T-cell (primary cell): ENCODE results near the gene E2F4. TPM values are rescaled to one million over a fixed set of nuclear protein-coding genes. Genes with fewer than 3 reads are reported as not detected.
A peak's percentile ranks its signal among the peaks of the same experiment; 100 is the strongest.

Experiments
- ATAC-seq, 4 experiments: fragments of 200-7000 bp in 3 of 4; fragments of 150-1000 bp in 1 of 4; cut with Tn5 transposase; replicated peaks in 1 of 4; 1 replicate in 3 of 4; 2 replicates in 1 of 4; pipeline ENCODE4 v1.10.0; 2021; ENCODE audit warnings: moderate library complexity in 3 of 4, mild to moderate bottlenecking in 2 of 4, moderate number of reproducible peaks in 1 of 4
- CTCF ChIA-PET, 2 donors: fragments of 300-600 bp; sonication (Branson Sonifier 250); formaldehyde crosslinking; loops; one replicate each; lab custom pipeline; 2022; ENCODE audit warnings: antibody characterized with exemption in 2 of 2; lab: Charles Lee
- POLR2A ChIA-PET, 2 donors: fragments of 300-600 bp; sonication (Branson Sonifier 250); formaldehyde crosslinking; loops; one replicate each; lab custom pipeline; 2022; ENCODE audit warnings: antibody characterized with exemption in 2 of 2; lab: Charles Lee
- DNase-seq, 35 experiments: peaks; one replicate each; pipeline versions ENCODE4 v3.0.0 to v3.0.0-alpha.2; 2013 to 2023
- H3K27ac ChIP-seq: one replicate; pipeline ENCODE4 v1.5.1; 2013; ENCODE audit warnings: low read length
- H3K27me3 ChIP-seq, 2 experiments: replicated peaks in 1 of 2; 1 replicate in 1 of 2; 2 replicates in 1 of 2; pipeline versions ENCODE4 v1.6.1 to v1.7.0; 2013; ENCODE audit warnings: low read length in 1 of 2, mixed read lengths in 1 of 2; ENCODE audit not compliant: control insufficient read depth in 2 of 2, insufficient read depth in 2 of 2; ENCODE audit errors: extremely low read depth in 1 of 2
- H3K36me3 ChIP-seq, 2 donors: 1 replicate in 1 of 2; 2 replicates in 1 of 2; pipeline versions ENCODE4 v1.6.1 to v1.7.0; 2013; ENCODE audit warnings: low read length in 1 of 2; ENCODE audit not compliant: control insufficient read depth in 2 of 2, insufficient read depth in 1 of 2; ENCODE audit errors: extremely low read depth in 1 of 2
- H3K4me1 ChIP-seq, 2 experiments: 1 replicate in 1 of 2; 2 replicates in 1 of 2; pipeline versions ENCODE4 v1.6.1 to v1.7.0; 2013; ENCODE audit warnings: low read length in 2 of 2, mixed read lengths in 1 of 2; ENCODE audit not compliant: insufficient read depth in 2 of 2, control insufficient read depth in 1 of 2; ENCODE audit errors: extremely low read depth in 1 of 2
- H3K4me3 ChIP-seq, 2 donors: 1 replicate in 1 of 2; 2 replicates in 1 of 2; pipeline versions ENCODE4 v1.5.1 to v1.7.0; 2013; ENCODE audit warnings: mild to moderate bottlenecking in 2 of 2, low read length in 1 of 2, moderate library complexity in 1 of 2; ENCODE audit not compliant: control insufficient read depth in 1 of 2; ENCODE audit errors: extremely low read depth in 1 of 2
- H3K9me3 ChIP-seq: 2 replicates; pipeline ENCODE4 v1.7.0; 2013
- H3K27ac Mint-ChIP-seq, 2 donors: one replicate each; pipeline ENCODE4 v1.8.0; 2020 to 2021; ENCODE audit warnings: mild to moderate bottlenecking in 2 of 2, mixed read lengths in 2 of 2
- H3K27me3 Mint-ChIP-seq, 2 donors: one replicate each; pipeline ENCODE4 v1.8.0; 2021 to 2022; ENCODE audit warnings: mixed read lengths in 2 of 2
- H3K36me3 Mint-ChIP-seq: one replicate; pipeline ENCODE4 v1.8.0; 2021; ENCODE audit warnings: mixed read lengths
- H3K4me1 Mint-ChIP-seq, 3 donors: one replicate each; pipeline ENCODE4 v1.8.0; 2020 to 2022; ENCODE audit warnings: mixed read lengths in 3 of 3, mild to moderate bottlenecking in 1 of 3
- H3K4me3 Mint-ChIP-seq, 3 donors: one replicate each; pipeline ENCODE4 v1.8.0; 2020 to 2022; ENCODE audit warnings: mild to moderate bottlenecking in 3 of 3, mixed read lengths in 3 of 3, moderate library complexity in 3 of 3
- H3K9me3 Mint-ChIP-seq, 3 donors: one replicate each; pipeline ENCODE4 v1.8.0; 2020 to 2022; ENCODE audit warnings: mixed read lengths in 3 of 3
- WGBS: methylation state at CpG from one replicate; pipeline ENCODE4 v1.1.5; 2013; ENCODE audit warnings: missing lambda C conversion rate; ENCODE audit not compliant: insufficient coverage; 5-methylcytosine and 5-hydroxymethylcytosine counted together
- total RNA-seq, 35 experiments: library from RNA in 6 of 35; stranded (reverse) in 6 of 35; fragments of 120-200 nt in 1 of 35; gene quantifications; one replicate each; pipeline versions ENCODE4 v1.2.1 to v1.2.4 and lab custom pipeline; 2013 to 2026

Gene E2F4
- total RNA-seq, 5 donors from 2014 or later (not counting 1 experiment from before 2014, with no cell fraction given) = 59.4 to 97.1 (median 83.1) TPM

GRCh38 chr16:67195676-67196075, 3.7 kb downstream of the E2F4 start:
- DNase-seq = no peak
- H3K27ac Mint-ChIP-seq = no peak overlapping the region
- no peaks in the 10 kb centered on the region for H3K9me3 ChIP-seq
- H3K27me3 Mint-ChIP-seq = no peaks in the 10 kb centered on the region
- peaks cover 42 to 56% (median 43%) of the 10 kb centered on the region in 3 donors for H3K4me1 Mint-ChIP-seq
- CTCF ChIA-PET = interaction anchor here in 1 of 2 donors (0.5 kb wide), 1 partner anchor 186 kb away, joined by 3 read pairs; no protein-coding TSS in a partner anchor
- POLR2A ChIA-PET = no interaction called here
- H3K4me3 ChIP-seq = no peak overlapping the region
- H3K36me3 Mint-ChIP-seq = peaks cover 23% of the 10 kb centered on the region
- H3K27ac ChIP-seq = no peak overlapping the region
- no peaks in the 10 kb centered on the region for H3K9me3 Mint-ChIP-seq
- no peak for ATAC-seq
- no peaks in the 10 kb centered on the region for H3K27me3 ChIP-seq
- WGBS = 98% methylated on average over 4 of the region's 5 CpGs
- no peak overlapping the region for H3K4me3 Mint-ChIP-seq
- H3K36me3 ChIP-seq = peaks cover 18 to 56% of the 10 kb centered on the region in 2 donors
- peaks cover 5 to 57% of the 10 kb centered on the region in 2 experiments for H3K4me1 ChIP-seq

- Mint-ChIP-seq H3K4me1 (peaks cover 34 to 49% (median 36%) of the 10 kb centered on the region in 3 donors), H3K27ac (peak overlapping the region in 1 of 2 donors; percentile 55), H3K4me3 (peak overlapping the region in 1 of 3 donors; percentile 1), H3K9me3 (no peaks in the 10 kb centered on the region), H3K36me3 (peaks cover 23% of the 10 kb centered on the region), H3K27me3 (no peaks in the 10 kb centered on the region)
- peaks cover 0 to 49% of the 10 kb centered on the region in 2 experiments for H3K4me1 ChIP-seq
- H3K27me3 ChIP-seq = no peaks in the 10 kb centered on the region
- no peak overlapping the region for H3K27ac ChIP-seq
- H3K4me3 ChIP-seq = no peak overlapping the region
- ChIA-PET POLR2A (interaction anchor here in 1 of 2 donors (0.7 kb wide), 1 partner anchor 259 kb away, joined by 4 read pairs; no protein-coding TSS in a partner anchor), CTCF (no interaction called here)
- no peaks in the 10 kb centered on the region for H3K9me3 ChIP-seq
- peaks cover 20 to 66% of the 10 kb centered on the region in 2 donors for H3K36me3 ChIP-seq
- ATAC-seq (no peak), DNase-seq (no peak)
- WGBS = 100% methylated on average over 1 of the region's 1 CpG
These were observed 4.9 kb downstream of the E2F4 start for GRCh38 chr16:67196881-67197280.

- H3K36me3 Mint-ChIP-seq = peaks cover 23% of the 10 kb centered on the region
- peaks cover 29 to 44% (median 31%) of the 10 kb centered on the region in 3 donors for H3K4me1 Mint-ChIP-seq
- no peak for ATAC-seq
- H3K9me3 Mint-ChIP-seq = no peaks in the 10 kb centered on the region
- no peak overlapping the region for H3K4me3 Mint-ChIP-seq
- H3K36me3 ChIP-seq = peaks cover 27 to 74% of the 10 kb centered on the region in 2 donors
- POLR2A ChIA-PET = no interaction called here
- 79% methylated on average over 5 of the region's 6 CpGs for whole genome bisulfite sequencing
- H3K9me3 ChIP-seq = no peaks in the 10 kb centered on the region
- H3K27ac Mint-ChIP-seq = no peak overlapping the region
- no peaks in the 10 kb centered on the region for H3K27me3 Mint-ChIP-seq
- H3K4me3 ChIP-seq = no peak overlapping the region
- peaks cover 0 to 42% of the 10 kb centered on the region in 2 experiments for H3K4me1 ChIP-seq
- H3K27me3 ChIP-seq = no peaks in the 10 kb centered on the region
- H3K27ac ChIP-seq = no peak overlapping the region
- CTCF ChIA-PET = interaction anchor here in 1 of 2 donors (0.5 to 1.2 kb wide), 3 partner anchors 19 to 42 kb away, joined by 3 to 5 read pairs (median 4); no protein-coding TSS in a partner anchor
- no peak for DNase-seq
These were observed 5.7 kb downstream of the E2F4 start for GRCh38 chr16:67197704-67198103.

- POLR2A ChIA-PET = no interaction called here
- Mint-ChIP-seq H3K27ac (peak overlapping the region in 1 of 2 donors; percentile 31), H3K9me3 (no peaks in the 10 kb centered on the region), H3K4me1 (peaks cover 26 to 38% (median 27%) of the 10 kb centered on the region in 3 donors), H3K36me3 (peaks cover 23% of the 10 kb centered on the region), H3K4me3 (no peak overlapping the region), H3K27me3 (no peaks in the 10 kb centered on the region)
- Histone ChIP-seq H3K4me1 (peaks cover 0 to 37% of the 10 kb centered on the region in 2 experiments), H3K27me3 (no peaks in the 10 kb centered on the region), H3K27ac (no peak overlapping the region), H3K4me3 (no peak overlapping the region), H3K9me3 (no peaks in the 10 kb centered on the region), H3K36me3 (peaks cover 27 to 76% of the 10 kb centered on the region in 2 donors)
- CTCF ChIA-PET = interaction anchor here in 1 of 2 donors (0.9 to 1.2 kb wide), 2 partner anchors 20 to 41 kb away, joined by 3 to 4 read pairs; no protein-coding TSS in a partner anchor
- WGBS = 93% methylated on average over 4 of the region's 12 CpGs
- DNase-seq = peak in 2 of 35 experiments; percentile 28 to 30
- peak in 2 of 4 experiments; percentile 38 to 53 for ATAC-seq
These were observed 6.3 kb downstream of the E2F4 start for GRCh38 chr16:67198238-67198734.

GRCh38 chr16:67199011-67199807, 7.3 kb downstream of the E2F4 start, which contains the start of gene ELMO3:
TSS of gene ELMO3 (plus strand) at chr16:67199131. CDS start at chr16:67199327, 196 bp downstream.
- POLR2A ChIA-PET = no interaction called here
- no peak within 1 kb of the TSS for H3K4me3 Mint-ChIP-seq

GRCh38 chr16:67199808-67200198, 7.8 kb downstream of the E2F4 start:
- no peak overlapping the region for H3K27ac ChIP-seq
- H3K27me3 Mint-ChIP-seq = no peaks in the 10 kb centered on the region
- peaks cover 30 to 69% of the 10 kb centered on the region in 2 donors for H3K36me3 ChIP-seq
- DNase-seq (no peak), ATAC-seq (no peak)
- H3K4me1 ChIP-seq = peaks cover 0 to 21% of the 10 kb centered on the region in 2 experiments
- ChIA-PET CTCF (no interaction called here), POLR2A (no interaction called here)
- H3K4me1 Mint-ChIP-seq = peaks cover 14 to 24% (median 16%) of the 10 kb centered on the region in 3 donors
- peaks cover 20% of the 10 kb centered on the region for H3K36me3 Mint-ChIP-seq
- no peak overlapping the region for H3K27ac Mint-ChIP-seq
- H3K4me3 Mint-ChIP-seq = no peak overlapping the region
- no peak overlapping the region for H3K4me3 ChIP-seq
- 92% methylated on average over 20 of the region's 22 CpGs for WGBS
- H3K27me3 ChIP-seq = no peaks in the 10 kb centered on the region
- no peaks in the 10 kb centered on the region for H3K9me3 ChIP-seq
- H3K9me3 Mint-ChIP-seq = no peaks in the 10 kb centered on the region

More at GRCh38 chr16:67199011-67199807, 7.3 kb downstream of the E2F4 start, which contains the start of gene ELMO3:
- CTCF ChIA-PET = no interaction called here
- no peaks in the 10 kb centered on the region for H3K27me3 Mint-ChIP-seq
- Histone ChIP-seq H3K4me1 (peaks cover 0 to 27% of the 10 kb centered on the region in 2 experiments), H3K27me3 (no peaks in the 10 kb centered on the region), H3K27ac (no peak within 1 kb of the TSS), H3K4me3 (no peak within 1 kb of the TSS), H3K9me3 (no peaks in the 10 kb centered on the region), H3K36me3 (peaks cover 31 to 75% of the 10 kb centered on the region in 2 donors)
- ATAC-seq (peak in 1 of 4 experiments; percentile 33), DNase-seq (no peak)
- peak within 1 kb of the TSS in 1 of 2 donors; percentile 31 for H3K27ac Mint-ChIP-seq
- H3K9me3 Mint-ChIP-seq = no peaks in the 10 kb centered on the region
- H3K36me3 Mint-ChIP-seq = peaks cover 20% of the 10 kb centered on the region
- WGBS = 97% methylated on average over 33 of the region's 61 CpGs
- H3K4me1 Mint-ChIP-seq = peaks cover 17 to 29% (median 17%) of the 10 kb centered on the region in 3 donors
